ENCODE results near the gene CRYGS.

DNA sequence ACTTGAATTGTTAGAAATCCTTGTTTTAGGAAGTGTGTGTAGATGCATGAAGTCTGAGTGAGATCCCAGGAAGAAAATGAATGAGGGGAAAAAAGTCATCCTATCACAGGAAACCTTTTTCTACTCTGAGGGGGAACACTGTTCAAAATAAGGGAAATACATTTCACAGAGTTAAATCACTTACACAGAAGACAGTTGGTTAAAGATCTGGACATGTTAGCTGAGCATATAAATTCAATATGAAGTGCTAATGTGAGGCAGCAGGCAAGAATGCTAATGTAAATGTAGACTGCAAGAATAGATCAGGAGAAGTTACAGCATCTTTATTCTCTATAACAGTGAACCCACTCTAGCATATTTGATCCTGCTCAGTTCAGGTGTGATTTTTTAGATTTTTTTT is 20.4 kb upstream of the CRYGS start:
- no peak for TF ChIP-seq POLR2AphosphoS5 (IDR thresholded peaks at IDR 0.05; ENCODE audit: low read depth, low read length)
- TF ChIP-seq, protein P1, sequence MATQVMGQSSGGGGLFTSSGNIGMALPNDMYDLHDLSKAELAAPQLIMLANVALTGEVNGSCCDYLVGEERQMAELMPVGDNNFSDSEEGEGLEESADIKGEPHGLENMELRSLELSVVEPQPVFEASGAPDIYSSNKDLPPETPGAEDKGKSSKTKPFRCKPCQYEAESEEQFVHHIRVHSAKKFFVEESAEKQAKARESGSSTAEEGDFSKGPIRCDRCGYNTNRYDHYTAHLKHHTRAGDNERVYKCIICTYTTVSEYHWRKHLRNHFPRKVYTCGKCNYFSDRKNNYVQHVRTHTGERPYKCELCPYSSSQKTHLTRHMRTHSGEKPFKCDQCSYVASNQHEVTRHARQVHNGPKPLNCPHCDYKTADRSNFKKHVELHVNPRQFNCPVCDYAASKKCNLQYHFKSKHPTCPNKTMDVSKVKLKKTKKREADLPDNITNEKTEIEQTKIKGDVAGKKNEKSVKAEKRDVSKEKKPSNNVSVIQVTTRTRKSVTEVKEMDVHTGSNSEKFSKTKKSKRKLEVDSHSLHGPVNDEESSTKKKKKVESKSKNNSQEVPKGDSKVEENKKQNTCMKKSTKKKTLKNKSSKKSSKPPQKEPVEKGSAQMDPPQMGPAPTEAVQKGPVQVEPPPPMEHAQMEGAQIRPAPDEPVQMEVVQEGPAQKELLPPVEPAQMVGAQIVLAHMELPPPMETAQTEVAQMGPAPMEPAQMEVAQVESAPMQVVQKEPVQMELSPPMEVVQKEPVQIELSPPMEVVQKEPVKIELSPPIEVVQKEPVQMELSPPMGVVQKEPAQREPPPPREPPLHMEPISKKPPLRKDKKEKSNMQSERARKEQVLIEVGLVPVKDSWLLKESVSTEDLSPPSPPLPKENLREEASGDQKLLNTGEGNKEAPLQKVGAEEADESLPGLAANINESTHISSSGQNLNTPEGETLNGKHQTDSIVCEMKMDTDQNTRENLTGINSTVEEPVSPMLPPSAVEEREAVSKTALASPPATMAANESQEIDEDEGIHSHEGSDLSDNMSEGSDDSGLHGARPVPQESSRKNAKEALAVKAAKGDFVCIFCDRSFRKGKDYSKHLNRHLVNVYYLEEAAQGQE (IDR thresholded peaks at IDR 0.05; ENCODE audit: insufficient read depth in 1 of 2, low read depth in 2 of 2, low read length in 2 of 2) = no peak
- no peak for TF ChIP-seq TAF1 (IDR thresholded peaks at IDR 0.05; ENCODE audit: borderline replicate concordance, insufficient read depth, low read length)
- no peak for TF ChIP-seq FOXP2 (optimal IDR thresholded peaks at IDR 0.05; ENCODE audit: borderline replicate concordance, extremely low read depth, extremely low read length, insufficient read depth)
